ENCODE results near the gene RHOT2.
"Not testable (repeated sequence)": the region's sequence is repeated elsewhere in the genome, so short reads cannot be mapped to it uniquely, and the experiment has no call there.

The RHOT2 gene

DNA sequence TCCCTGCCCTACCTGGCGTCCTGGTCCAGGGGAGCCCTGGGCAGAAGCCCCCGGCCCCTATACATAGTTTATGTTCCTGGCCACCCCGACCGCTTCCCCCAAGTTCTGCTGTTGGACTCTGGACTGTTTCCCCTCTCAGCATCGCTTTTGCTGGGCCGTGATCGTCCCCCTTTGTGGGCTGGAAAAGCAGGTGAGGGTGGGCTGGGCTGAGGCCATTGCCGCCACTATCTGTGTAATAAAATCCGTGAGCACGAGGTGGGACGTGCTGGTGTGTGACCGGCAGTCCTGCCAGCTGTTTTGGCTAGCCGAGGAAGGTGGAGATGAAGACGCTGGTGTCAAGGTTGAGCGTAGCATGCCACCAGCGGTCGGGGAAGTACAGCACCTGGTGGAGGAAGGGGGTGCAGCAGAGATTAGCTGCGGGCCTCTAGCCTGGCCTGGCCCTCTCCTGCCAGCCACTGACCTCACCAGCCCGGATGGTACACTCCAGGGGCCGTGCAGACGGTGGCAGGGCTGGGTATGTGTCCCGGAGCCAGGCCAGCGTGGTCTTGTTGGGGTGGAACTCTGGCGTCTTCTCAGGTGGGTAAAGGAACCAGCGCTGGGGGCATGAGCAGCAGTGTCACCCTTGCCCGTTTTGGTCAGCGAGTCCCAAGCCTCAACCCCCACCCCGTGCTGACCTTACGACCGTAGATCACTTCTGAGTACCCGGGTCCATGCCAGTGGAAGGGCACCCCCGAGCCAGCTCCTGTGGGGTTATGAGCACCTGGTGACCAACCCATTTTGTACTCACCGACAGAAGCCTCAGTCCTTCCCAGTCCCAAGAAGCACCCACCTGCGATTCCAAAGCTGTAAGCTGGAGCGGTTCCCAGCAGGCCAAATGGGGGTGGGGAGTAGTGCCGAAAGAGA lies 14.8 kb downstream of the RHOT2 start:
- DNase-seq = no peak

DNA sequence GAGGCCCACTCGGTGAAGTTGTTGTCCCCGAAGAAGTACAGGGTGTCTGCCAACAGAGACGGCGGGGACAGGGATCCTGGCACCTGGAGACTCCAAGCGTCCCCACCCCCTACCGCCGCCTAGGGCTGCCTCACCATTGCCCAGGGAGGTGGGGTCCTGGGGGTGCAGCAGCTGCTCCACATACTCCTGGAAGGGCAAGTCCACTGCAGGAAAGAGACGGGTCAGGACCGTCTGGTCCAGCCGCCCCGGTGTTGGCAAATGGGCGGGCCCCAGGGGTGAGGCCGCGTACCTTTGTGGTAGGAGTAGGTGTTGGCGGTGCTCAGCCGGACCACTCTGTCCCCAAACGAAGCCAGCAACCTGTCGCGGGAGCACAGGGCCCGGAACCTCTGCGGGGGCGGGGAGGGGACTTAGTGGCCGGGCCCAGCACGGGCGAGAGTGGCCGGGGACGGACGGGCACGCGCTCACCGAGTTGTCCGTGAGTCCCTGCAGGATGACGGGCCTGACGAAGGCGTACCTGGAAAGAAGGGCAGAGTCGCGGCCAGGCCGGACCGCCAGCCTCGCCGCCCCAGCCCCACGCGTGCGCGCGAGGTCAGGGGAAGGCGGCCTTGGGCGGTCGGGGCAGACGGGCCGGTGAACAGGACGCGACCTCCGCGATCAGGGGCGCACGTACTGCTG lies 15.6 kb downstream of the RHOT2 start:
- no peak for DNase-seq

DNA sequence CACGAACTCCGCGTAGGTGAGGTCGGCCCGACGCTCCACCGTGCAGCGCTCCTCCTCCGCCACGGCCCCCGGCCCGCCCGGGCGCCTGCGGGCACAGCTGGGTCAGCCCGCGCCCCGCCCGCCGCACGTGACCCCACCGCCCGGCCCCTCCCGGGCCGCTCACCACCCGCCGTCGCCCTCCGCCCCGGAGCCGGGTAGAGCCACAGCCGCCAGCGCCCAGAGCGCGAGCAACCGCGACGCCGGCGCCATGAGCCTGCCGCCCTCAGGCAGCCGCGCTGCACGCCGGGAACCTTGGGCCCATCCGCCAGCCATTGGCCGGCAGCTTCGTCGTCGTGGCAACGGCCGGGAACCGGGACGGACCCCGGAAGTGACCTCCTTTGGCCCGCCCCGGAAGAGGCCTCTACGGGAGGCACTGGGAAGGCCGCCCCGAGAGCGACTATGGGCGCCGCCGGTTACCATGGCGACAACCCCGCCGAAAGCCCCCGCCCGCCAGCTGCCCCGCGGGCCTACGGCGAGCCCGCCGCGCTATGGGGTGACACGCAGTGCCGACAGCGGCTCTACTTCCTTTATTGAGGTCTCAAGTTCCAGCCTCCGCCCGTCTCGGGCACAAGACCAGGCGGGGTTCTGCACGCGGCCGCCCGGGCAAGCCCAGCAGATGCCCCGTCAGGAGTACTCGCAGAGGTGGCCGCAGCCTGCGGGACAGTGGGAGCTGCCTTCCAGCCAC lies 16.3 kb downstream of the RHOT2 start, which contains the start of gene JMJD8:
TSS of gene JMJD8 (minus strand) at position 264 of the 724 bp plus-strand sequence. CDS start at position 249, 15 bp downstream.
- DNase-seq = peak; percentile 96 to 98

DNA sequence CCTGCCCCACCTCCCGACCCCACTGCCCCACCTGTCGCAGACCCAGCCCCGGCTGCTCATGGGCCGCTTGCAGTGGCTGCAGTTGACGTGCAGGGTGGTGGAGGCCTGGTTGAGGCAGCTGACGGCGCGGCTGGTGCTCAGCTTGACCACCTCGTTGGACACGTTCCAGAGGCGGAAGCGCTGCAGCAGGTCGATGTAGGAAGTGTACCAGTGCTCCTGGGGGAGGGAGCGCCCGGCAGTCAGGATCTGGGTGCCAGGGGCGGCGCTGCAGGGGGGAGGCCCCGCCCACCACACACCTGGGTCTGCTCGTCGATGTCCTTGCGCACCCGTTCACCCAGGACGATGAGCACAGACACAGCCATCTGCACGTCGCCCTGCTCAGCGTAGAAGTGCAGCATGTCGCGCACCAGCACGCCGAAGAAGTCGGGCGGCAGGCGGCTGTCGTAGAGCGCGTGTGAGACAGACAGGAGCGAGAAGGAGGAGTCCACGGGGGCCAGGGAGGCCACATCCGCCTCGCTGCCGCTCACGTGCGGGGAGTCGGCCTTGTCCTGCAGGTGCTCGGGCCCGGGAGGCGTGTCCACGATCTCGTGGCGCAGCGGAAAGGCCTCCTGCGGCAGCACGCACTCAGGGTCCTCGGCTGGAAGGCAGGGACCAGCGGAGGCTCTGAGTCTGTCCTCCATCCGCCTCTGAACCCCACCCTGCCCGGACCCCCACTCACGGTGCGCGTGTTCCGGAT lies 17.2 kb downstream of the RHOT2 start:
- no peak for DNase-seq

DNA sequence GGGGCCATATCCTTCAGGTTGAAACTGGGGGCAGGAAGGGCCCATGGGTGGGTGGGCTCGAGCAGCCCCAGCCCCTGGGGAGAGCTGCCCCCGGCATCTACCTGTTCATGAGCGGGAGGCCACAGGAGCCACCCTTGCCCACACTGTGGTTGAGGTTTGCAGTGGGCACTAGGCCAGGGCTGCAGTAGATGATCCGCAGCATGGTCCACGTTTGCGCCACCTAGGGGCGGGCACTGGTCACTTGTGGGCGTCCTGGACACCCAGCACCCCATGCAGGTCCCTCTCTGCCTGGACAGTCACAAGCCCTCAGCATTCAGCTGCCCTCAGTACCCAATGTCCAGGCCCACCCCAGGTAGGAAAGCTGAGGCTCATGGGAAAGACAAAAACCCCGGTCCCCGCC lies 18.0 kb downstream of the RHOT2 start:
- DNase-seq = no peak

DNA sequence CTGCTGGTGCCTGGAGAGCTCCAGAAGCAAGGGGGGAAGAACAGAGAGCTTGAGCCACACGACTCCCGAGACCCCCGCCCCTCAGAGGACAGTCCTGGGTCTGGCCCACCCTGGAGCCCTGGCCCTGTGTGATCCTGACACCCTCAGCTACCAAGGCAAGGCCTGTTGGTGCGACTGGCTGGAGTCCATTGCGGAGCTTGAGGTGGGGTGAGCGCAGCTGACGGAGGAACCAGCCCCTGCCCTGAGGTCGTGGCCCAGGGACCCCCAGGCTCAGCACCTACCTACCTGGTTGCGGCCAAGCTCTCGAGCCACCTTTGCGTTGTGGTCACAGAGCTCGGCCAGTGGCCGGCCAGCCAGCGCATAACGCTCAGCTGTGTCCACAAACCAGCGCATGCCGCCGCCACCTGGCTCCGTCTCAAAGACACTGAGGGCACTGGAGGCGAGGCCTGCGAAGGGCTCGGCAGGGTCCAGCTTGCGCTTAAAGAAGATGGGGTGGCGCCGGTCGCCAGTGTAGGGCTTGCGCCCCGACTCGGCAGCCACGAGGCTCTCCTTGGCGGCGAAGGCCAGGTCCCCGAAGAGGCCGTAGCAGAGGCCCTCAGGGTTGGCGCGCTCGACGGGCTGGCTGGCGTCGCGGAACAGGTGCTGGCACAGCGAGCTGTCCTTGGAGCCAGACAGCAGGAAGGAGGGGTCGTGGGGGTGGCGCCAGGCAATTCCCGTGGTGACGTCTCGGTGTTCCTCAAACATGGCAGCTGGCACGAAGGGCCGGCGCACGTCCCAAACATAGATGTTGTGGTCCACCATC lies 18.7 kb downstream of the RHOT2 start:
- DNase-seq = no peak

DNA sequence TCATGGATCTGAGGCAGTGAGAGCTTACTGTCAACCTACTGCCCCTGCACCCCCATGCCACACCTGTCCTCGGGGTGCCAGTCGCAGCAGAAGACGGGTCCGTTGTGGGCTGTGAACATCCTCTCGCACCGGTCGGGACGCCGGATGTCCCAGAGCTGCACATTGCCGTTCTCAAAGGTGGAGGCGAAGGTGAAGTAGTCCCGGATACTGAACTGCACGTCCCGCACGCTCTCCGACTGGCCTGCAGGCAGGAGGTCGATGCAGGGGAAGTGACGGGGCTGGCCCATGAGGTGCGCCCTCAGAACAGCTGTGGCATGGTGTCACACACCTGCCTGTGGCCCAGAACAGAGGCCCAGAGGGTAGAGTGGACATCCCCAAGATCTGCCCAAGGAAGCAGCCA lies 19.6 kb downstream of the RHOT2 start:
- DNase-seq = no peak

DNA sequence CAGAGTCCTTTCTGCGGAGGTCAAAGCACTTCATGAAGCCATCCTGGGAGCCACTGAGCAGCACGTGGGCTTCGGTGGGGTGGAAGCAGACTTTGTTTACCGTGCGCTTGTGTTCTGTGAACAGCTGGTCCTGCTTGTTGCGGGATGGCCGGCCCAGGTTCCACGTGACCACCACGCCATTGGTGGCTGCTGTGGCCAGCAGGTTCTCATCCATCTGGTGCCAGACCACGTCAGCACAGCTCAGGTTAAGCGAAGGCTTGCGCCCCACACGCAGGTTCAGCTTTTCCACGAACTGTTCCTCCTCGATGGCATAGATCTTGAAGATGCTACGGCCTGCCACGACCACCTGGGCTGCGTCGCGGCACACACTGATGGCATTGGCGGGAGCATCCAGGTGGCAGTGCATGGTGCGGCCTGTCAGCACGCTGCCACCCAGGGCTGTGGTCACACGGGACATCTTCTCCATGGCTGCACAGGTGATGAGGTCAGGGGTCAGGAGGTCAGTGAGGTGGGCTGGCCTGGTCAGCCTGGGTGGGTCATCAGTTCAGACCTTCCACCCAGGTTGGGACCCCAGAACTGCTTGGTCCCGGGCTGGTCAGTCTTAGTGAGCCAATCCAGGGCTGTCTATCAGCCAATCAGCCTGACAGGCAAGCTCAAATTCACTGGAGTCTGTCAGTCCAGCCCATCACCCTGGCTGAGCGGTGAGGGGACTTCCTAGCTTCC lies 21.4 kb downstream of the RHOT2 start:
- DNase-seq = no peak

DNA sequence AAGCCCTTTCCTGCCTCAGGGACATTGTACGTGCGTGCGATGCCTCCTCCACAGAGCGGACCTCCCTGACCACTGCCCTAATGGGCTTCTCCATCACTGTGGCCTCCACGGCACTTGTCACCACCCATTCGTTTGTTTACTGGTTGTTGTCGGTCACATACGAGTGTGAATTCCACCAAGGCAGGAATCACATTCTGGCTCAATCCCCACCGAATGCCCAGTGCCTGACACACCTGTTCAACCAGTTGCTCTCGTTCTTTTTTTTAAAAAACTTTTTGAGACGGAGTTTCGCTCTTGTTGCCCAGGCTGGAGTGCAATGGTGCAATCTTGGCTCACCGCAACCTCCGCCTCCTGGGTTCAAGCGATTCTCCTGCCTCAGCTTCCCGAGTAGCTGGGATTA lies 23.3 kb downstream of the RHOT2 start:
- not testable (repeated sequence) for DNase-seq

DNA sequence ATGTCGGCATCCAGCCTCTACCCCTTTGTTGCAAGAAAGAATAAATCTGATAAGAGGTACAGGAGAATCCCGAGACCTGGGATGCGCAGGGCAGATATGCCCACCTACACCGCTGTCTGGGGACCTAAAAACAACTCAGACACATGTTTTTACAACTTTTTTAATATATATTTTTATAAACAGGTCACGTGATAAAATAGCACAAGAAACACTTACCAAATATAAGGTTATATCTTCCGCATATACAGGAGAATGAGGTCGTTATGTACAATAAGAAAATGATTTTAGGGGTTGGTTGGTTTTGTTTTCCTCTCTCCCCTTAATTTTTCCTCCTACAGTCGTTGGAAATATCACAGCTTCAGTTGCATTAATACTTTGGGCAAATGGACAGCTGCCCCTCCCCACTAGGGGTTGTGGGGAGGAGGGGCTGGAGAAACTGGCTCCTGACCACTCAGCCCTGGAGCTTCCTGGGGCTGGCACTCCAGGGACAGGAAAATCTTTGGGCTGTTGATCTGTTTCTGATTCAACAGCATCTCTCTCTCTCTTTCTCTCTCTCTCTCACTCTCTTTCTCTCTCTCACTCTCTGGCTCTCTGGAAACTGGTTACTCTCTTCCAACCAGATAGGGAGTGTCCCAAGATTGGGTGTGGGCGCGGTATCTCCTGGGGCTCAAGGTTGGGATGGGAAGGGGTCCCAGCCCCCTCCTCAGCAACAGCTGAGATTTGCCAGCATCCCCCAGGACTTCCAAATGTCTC lies 24.6 kb downstream of the RHOT2 start:
- DNase-seq = no peak

DNA sequence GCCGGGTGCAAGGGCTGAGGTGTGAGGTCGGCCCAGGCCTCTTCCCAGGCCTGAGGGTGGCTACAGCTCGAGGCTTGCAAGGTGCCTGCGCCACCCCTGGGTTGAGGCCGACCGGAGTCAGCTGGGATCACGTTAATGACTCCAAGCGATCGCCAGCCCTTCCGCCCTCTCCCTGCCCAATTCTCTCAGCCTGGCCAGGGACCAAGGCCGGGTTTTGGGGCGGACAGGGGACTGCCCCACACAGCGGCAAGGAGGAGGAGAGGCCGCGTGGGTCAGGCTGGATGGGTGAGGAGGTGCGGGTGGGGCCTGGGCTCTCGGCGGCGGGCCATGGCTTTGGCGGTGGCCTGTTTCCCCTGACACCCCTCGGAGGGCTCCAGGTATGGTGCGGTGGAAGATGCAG lies 25.4 kb downstream of the RHOT2 start:
- DNase-seq = no peak

DNA sequence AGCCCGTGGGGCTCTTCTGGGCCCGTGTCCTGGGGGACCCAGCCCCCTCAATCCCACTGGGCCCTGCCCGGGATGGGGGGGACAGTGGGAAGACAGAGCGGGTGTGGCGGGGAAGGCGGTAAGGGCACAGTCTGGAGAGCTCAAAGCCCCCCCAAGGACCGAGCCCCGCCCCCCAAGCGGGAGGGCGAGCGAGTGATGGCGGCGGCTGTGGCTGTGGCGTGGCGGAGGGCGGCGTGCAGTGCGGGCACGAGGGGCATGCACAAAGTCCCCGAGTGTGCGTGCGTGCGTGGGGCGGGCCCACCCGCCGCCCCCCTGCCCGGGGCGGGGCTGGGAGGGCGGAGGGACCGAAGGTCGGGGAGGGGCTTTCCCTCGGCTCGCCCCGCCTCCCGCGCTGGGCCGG lies 25.8 kb downstream of the RHOT2 start:
- peak in 1 of 2 experiments; percentile 30 for DNase-seq

DNA sequence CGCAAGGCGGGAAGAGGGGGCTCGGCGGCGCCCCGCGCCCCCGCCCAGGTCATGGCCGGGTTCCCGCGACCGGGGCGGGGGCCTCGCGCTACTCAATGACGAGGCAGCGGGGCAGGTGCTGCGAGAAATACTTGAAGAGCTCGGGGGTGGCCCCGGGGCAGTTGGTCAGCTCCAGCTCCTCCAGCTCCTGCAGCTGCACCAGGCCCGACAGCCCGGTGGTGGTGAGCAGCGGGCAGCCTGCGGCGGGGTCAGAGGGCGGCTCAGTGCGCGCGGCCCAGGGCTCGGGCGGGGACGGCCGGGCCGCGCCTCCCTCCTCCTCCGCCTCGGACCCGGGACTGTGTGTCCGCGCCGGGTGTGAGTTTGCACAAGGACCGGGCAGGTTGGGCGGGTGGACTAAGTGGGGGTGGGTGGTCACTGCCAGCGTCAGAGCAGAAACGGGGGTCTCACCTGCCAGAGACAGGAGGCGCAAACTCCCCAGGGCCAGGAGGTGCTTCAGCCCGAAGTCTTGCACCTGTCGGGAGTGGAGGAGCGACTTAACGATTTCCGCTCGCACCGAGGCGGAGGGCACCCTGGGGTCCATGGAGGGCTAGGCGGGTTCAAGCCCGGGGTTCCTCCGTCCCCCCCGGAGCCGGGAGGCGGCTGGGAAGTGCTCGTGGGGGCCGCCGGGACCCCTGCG lies 26.4 kb downstream of the RHOT2 start:
- no peak for DNase-seq

DNA sequence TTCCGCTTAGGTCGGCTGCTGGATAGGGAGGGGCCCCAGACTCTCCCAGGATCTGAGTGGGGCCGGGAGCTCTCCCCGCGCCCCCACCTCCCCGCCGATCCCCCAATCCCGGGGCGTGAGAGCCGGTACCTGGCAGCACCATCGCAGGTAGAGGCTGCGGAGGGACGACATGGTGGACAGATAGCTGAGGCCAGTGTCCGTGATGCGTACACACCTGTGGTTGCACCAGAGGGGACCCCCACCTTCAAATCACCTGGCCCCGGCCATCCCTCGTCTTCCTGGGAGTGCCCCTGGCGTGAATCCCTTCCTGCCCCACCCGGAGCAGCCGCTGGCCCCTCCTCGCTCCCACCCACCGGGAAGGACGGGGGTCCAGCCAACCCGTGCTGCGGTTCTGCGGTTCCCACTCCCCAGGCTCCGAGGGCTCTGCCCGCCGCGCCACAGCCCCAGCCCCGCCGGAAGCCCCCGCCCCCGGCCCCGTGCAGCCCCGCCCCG lies 27.0 kb downstream of the RHOT2 start:
- no peak for DNase-seq

DNA sequence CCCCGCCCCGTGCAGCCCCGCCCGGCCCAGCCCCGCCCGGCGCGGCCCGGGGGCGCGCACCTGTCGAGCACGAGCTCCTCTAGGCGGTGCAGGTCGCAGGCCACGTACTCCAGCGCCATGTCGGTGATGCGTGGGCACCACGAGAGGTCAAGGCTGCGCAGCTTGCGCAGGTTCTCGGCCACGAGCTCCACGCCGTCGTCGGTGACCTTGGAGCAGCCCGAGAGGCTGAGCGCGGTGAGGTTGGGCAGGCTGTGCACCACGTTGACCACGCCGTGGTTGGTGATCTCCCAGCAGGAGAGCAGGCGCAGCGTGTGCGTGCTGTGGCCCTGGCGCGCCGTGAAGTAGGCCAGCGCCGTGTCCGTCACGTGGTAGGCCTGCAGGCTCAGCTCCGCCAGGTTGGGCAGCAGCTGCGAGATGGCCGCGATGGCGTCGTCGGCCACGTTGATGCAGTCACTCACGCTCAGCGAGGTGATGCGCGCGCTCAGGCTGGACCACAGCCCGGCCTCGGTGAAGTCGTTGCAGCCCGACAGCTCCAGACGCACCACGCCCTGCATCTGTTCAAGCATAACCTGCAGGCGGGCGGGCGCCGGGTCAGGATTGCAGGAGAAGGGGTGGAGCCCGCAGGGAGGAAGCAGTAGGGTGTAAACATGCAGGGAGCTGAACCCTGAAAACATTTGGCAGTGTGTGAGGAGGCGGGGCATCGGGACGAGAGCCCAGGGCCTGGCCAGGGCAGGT lies 27.6 kb downstream of the RHOT2 start:
- peak; percentile 67 to 72 for DNase-seq

DNA sequence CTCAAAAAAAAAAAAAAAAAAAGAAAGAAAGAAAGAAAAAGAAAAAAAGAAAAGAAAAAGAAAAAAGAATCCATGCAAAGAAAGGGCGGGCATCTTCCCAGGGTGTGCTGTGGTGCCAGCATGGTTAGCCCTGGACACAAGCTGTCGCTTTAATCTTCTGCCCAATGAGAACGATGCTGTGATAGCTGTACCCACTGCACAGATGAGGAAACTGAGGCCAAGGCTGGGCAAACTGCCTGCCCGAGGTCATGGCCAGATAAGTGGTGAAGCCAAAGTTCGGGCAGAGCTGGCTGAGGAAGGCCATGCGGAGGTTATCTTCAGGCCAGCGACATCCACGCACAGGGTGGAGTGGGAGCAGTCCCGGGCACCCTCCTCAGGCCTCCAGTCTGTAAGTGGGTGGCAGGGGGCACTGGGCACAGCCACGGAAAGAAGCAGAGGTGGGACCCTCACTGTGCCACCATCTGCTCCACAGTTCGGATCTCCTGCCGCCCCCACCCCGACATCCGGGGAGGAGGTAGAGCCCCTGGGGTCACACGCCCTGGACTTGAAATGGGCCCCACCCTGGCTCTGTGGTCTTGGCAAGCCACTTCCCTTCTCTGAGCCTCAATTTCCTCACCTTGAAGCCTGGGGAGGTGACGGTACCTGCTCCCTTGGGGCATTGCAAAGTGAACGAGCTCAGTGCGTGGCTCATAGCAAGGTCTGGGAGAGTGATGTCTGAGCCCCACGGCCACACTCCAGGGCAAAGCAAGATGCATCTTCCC lies 31.2 kb downstream of the RHOT2 start:
- no peak for DNase-seq

DNA sequence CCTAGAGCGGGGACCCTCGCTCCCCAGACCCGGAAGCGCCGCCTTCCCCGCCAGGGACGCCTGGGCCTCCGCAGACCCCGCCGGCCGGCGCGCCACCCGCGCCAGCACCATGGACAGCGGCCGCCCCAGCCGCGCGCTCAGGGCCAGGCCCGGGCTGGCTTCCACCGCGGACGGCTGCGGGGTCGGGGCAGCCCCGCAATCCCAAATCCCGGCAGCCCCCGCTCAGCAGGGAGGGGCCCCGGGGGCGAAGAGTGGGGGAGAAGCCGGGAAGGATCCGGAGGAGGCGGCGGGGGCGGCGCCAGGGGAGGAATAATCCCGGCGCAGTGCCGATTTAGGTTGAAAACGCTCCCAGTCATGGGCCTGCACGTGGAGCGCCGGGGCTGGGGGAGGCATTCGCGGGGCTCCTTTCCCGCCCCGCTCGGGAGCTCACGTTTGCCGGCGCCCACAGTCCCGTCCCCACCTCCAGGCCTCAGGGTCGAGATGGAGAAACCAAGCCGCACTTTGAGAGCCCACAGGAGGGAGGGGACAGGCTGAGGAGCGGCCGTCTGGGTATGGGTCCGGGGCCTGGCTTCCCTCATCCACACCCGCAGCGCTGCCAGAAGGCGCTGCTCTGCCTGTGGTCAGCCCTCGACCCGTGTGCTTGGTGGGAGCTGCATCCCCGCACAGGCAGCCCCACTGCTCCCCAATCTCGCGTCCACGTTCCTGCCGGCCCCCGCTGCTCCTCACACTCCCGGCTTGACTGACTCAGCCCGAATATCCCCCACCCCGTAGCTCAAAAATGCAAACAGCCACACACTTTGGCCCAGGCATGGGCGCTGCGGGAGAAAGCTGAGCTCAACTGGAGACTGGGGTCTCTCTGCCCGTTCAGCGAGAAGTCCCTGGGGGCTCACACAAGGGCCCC lies 33.0 kb downstream of the RHOT2 start:
- peak in 1 of 2 experiments; percentile 59 for DNase-seq

All from stimulated activated CD4-positive, alpha-beta T cell treated with anti-CD3 and anti-CD28 coated beads, Interleukin-4, amount 100 ng/mL, for 4 hours (primary cell).